HG03342 (cell line): Measurements from ENCODE around the gene MAGI3.
"Not testable (repeated sequence)": the region's sequence is repeated elsewhere in the genome, so short reads cannot be mapped to it uniquely, and the experiment has no call there.

ENCODE experiments used
- ATAC-seq: cut with Tn5 transposase; IDR thresholded peaks from one replicate; pipeline ENCODE4 v1.9.1; 2021; ENCODE audit warnings: mild to moderate bottlenecking, moderate library complexity; ENCODE audit not compliant: unreplicated experiment

Gene MAGI3

DNA sequence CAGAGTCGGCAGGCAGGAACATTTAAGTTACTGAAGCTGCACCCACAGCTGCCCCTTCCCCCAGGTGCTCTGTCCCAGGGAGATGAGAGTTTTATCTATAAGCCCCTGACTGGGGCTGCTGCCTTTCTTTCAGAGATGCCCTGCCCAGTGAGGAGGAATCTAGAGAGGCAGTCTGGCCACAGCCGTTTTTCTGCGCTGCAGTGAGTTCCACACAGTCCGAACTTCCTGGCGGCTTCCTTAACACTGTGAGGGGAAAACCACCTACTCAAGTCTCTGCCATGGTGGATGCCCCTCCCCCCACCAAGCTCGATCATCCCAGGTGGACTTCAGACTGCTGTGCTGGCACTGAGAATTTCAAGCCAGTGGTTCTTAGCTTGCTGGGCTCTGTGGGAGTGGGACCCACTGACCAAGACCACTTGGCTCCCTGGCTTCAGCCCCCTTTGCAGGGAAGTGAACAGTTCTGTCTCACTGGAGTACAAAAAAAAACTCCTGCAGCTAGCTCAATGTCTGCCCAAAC is 185.5 kb downstream of the MAGI3 start:
- ATAC-seq = not testable (repeated sequence)

DNA sequence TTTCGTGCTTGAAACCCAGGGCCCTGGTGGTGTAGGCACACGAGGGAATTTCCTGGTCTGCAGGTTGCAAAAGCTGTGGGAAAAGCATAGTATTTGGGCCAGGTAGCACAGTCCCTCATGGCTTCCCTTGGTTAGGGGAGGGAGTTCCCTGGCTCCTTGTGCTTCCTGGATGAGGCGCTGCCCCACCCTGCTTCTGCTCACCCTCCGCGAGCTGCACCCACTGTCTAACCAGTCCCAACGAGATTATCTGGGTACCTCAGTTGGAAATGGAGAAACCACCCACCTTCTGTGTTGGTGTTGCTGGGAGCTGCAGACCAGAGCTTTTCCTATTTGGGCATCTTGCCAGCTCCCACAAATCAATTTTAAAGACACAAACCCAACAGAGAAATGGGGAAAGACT is 186.0 kb downstream of the MAGI3 start:
- no peak for ATAC-seq

DNA sequence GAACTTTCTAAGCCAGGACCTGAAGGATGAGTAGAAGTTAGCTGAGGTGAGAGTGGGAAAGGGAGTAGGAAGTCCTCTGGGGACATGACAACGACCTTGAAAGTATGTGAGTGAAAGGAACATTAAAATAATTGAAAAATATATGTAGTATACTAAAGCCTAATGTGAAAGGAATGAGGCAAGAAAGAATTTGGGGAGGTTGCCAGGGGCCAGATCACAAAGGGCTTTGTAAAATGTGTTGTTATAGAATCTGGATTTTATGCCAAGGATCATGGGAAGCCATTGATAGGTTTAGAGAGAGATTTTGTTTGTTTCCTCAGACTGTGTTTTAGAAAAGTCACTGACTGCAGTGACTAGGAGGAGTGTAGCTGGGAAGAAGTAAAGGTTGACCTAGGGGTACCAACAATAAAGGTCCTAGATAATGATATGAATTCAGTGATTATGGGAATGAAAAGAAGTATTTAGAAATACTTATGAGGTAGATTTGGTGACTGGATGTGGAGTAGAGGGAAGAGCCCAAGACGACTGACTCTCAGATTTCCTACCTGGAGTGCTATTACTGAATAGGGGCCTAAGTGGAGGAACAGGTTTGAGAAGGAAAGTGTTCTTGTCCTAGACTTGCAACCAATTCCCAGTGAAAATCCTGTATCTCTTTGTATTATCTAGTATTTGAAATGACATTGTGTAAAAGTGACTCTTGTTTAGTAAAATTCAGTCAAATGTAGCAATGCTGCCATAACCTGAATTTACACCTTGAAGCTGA is 189.1 kb downstream of the MAGI3 start:
- no peak for ATAC-seq

DNA sequence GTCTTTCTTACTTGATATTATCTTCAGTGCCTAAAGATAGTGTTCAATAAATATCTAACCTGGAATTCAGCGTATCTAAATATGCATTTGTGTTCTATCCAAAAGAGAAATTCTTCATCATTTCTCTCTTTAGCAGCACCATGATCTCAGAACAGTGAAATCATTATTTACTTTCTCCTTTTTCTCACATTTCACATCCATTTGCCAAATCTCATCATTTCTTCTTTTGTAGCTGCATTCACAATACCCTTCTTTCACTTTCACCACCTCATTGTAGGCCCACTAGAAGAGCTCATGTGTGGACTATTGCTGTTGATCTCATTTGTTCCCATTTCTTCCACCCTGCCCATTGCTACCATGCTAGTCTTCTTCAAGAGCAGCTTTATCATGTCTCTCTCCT is 191.0 kb downstream of the MAGI3 start:
- no peak for ATAC-seq

DNA sequence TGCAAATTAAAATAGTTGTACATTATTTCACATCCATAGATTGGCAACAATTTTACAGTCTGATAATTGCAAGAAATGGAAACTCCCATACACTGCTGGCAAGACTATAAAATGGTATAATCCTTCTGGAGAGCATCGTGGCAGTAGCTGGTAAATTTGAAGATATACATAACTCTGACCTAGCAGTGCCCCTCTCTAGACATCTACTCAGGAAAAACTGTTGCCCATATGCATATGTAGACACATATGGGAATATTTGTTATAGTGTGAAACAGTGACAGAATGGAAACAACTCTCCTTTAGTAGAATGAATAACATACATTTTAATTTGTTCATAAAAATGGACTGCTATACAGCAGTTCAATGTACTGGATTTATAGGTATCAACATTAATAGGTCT is 191.8 kb downstream of the MAGI3 start:
- no peak for ATAC-seq

DNA sequence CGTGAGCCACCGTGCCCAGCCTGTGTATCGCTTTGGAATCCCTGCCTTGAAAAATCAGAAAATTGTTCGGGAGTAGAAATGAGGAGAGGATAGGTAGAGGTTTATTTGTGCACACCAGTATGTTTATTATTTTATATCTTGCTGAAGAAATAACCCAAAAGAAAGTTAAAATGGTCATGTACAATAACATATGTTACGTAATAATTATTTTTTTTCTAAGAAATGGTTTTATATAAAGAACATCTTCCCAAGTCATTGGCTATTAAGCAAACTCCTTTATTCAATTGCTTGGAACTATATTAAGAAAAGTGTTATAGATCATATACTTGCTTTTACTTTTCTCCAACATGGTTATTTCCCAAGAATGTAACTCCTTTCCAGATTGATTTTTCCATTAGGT is 197.2 kb downstream of the MAGI3 start:
- ATAC-seq = no peak

DNA sequence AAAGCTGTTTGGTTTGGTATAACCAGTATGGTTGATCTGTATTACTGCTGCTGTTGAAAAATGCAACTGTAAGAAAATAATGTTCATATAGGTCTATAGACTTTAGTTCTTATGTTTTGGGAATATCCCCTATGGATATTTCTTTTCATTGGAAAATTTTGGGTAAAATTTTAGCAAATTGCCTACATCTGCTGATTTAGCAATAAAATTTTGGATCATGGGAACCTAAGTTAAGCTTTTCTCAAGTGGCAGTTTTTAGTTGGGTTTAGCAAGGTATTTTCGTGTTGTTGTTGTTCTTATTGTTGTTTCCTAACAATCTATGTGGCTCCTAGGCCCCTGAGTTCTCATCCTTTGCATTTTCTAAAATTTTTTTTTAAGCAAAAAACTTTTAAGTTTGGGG is 201.9 kb downstream of the MAGI3 start:
- no peak for ATAC-seq

DNA sequence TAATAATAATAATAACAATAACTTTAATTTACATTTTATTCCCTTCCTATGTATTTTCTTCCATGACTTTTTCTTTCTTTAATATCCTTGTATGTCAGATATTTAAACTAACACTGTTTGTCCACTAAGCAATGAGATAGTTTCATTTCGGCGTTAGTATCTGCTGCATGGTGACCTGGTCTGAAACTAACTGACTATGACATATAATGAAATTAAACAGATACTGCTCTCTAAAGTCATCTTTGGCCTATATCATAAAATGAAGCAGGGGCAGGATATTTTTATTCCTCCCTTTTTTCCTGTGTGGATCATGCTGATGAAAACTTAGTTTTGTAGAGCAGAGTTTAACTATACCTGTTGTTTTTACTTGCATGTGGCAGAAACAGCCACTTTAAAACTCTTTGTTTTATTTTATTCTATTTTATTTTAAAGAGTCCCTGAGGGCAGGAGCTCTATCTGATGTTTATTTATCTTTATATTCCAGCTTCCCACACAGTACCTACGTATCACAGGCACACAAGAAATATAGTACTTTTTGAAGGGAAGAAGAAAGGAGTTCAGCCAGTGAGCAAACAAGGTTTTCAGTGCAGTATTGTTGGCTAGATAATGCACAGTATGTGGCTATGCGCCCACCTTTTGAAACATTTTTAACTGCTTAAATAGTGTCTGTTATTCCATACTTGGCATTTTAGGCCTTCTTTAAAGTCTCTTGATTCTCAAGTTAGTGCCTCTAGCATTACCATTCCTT is 203.4 kb downstream of the MAGI3 start:
- no peak for ATAC-seq

DNA sequence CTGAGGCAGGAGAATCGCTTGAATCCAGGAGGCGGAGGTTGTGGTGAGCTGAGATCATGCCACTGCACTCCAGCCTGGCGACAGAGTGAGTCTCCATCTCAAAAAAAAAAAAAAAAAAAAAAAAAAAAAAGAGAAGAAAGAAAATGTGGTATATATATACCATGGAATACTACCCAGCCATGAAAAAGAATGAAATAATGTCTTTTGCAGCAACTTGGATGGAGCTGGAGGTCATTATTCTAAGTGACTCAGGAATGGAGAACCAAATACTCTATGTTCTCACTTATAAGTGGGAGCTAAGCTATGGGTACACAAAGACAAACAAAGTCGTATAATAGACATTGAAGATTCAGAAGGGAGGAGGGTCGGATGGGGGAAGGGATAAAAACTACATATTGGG is 214.2 kb downstream of the MAGI3 start:
- ATAC-seq = not testable (repeated sequence)

DNA sequence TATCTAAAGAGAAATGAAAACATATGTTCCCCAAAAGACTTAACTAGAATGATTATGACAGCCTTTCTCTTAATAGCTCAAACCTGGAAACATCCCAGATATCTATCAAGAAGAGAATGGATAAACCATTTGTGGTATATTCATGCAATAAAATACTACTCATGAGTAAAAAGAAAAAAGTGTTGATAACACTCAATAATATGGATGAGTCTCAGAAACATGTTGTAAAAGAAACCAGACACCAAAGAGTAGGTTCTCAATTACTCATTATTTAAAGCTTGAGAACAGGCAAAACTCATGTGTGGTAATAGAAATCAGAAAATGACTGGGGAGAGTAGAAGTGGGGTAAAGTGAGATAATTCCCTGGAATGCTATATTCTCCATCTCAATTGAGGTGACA is 214.8 kb downstream of the MAGI3 start:
- no peak for ATAC-seq

DNA sequence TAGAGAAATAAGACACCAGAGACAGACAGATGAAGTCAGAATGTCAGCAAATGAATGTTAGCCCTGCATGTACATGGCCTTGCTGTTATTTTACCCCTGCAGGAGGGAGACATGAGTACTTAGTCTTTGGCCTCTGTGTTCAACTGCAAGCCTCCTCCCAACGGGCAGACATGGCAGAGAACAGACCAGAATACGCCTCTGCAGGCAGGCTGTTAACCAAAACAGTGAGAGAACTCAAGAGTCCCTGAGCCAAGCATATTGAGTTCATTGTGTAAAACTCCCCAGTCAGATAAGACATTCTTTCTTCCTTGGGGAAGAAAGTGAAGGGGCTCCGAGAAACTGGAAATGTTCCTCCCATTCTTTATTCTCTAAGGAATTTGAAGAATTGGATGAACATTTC is 218.1 kb downstream of the MAGI3 start:
- ATAC-seq = no peak

DNA sequence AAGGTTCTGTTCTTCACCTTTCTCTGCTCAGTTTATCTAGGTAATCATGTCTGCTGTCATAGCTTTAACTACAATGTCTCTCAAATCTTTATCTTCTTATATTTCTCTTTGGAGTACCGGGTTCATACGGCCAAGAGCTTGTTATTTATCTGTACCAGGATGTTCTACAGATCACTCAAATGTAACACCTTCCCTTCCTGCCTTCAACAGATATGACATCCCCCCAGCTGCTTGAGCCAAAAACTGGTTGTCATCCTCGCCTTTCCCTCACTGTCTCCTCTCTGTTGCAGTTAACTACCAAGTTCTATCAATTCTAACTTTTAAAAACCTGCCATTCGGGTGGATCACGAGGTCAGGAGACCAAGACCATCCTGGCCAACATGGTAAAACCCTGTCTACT is 220.1 kb downstream of the MAGI3 start:
- no peak for ATAC-seq

DNA sequence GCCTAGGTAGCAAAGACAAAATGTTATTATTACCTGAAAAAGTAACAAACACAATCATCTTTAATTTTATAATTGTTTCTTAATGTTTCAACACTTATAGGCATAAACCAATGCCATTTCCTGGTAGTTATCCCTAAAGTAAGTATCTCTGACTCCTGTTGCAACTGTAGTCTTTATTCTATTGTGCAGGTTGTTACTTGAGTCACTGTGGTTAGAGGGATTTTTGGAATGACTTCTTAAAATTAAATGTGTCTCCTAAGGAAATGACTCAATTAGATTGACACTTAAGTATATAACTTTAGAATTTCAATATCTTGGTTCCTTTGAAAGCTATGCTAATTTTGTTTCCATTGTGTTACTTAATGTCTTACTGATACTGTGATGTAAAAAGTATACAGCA is 225.1 kb downstream of the MAGI3 start:
- no peak for ATAC-seq

DNA sequence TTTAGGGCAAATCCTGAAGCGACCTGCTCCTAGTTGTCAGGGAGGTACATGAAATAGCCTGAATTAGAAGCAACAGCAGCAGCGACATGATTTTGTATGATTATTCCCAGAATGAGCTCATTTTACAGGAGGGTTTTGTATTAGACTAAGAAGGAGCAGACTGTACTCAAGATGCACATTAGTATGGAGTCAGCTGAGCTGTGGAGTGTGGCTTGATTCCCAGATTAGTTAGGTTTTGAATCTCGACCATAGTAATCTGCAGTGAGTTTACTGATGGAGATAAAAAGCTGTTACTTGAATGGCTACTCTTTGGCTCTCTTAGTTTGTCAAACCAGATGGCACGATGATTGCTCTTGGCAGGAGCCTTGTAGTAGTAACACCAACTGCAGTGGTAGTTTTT is 225.8 kb downstream of the MAGI3 start:
- no peak for ATAC-seq

DNA sequence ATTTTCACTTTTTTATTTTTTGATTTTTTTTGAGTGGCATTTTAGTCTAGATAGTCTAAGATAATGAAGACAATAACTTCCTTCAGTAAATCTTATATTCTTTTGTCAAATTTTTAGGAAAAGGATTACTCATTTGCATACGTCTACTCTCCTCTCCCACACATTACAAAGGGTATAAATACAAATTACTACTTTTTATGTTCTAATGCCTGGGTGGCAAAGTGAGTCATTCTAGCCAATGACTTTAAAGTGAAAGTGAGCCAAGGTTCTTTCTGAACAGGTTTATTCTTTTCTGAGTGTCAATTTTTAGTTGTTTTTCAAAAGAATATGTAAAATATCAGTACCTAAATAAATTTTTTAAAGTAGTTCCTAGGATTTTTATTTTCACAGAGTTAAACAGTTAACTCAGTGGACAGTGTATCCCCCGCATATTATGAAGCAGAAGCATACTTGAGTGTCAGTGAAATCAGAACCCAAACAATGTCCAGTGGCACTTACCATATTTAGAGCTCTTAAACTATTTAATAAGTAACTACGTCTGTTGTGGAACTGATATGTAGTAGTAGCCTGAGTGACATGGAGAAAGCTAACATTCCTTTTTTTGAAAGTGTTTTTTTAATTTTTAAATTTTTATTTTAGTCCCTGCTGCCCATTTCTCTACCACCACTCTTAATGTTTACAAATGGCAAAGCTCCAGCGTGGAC is 227.3 kb downstream of the MAGI3 start:
- ATAC-seq = no peak

DNA sequence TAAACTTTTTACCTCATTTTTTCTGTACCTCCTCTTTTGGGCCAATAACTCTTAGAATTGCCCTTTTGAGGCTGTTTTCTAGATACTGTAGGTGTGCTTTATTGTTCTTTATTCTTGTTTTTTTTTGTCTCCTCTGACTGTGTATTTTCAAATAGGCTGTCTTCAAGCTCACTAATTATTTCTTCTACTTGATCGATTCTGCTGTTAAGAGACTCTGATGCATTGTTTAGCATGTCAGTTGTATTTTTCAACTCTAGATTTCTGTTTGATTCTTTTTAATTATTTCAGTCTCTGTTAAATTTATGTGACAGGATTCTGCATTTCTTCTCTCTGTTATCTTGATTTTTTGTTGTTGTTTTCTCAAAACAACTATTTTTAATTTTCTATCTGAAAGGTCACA is 238.7 kb downstream of the MAGI3 start:
- no peak for ATAC-seq

DNA sequence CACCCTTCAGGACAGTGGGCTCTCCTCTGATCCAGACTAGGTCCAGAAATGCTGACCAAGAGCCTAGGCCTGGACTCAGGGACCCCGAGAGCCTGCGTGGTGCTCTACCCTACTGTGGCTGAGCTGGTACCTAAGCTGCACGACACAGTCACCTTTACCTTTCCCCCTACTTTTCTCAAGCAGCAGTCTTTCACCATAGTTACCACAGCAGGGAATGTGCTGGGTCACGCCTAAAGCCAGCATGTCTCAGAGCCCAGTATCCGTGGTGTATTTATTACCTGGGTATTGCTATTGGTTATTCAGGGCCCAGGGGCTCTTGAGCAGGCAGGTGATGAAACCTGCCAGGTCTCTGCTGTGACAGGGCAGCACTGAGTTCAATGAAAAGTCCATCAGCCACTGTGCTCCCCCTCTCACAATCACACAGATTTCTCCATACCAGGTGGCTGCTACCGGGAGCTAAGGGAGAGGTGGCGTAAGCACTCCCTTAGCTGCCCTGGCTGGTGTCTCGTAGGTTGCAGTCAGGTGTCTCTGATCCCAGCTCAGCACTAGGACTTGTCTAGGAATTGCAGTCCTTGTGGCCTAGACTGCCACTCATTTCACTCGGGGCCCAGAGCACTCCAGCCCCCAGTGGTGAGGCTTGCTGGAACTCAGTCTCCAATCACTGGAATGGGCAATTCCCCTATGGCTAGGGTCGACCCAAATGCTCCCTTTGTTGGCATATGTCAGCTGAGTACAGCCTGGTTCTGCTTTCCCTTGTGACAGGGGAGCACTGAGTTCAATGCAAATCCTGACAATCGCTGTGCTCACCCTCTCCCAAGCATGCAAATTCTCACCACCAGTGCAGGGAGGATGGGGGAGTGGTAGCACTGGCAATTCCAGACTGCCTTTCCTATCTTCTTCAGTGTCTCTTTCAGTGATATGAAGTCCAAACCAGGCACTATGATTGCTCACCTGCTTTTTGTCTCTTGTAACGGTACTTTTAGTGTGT is 240.3 kb downstream of the MAGI3 start:
- ATAC-seq = no peak

DNA sequence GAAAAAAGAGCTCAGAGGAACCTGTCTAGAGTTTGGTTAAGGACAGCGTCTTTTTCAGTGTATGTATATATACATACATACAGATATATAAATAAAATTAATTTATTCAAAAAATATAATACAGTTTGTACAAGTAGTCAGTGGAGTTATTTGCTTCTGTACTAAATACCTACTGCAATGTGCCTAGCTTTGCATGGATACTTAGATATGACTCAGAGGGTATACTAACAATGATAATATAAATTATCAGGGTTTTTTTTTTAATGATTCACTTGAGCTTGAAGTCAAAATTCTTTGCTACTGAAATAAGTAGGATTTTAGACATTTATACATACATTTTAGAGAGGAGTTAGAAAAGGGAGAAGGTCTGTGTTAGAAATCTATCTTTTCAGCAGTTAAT is 251.1 kb downstream of the MAGI3 start:
- no peak for ATAC-seq

DNA sequence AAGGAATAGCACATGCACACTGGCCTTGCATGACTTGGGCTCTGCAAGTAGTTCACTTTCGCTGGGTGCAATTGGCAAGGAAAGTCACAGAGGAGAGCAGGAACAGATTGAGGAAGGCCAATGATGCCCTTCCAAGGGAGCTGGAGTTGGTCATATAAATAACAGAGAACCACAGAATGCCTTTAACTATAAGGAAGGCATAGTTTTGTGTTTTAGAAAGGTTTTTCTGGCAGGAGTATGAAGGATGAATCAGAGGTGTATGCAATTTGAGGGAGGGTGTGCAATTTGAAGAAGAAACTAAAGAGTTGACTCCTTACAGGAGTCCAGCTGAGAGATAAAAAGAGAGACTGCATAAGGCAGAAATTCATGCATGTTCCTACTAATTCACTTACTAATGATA is 256.8 kb downstream of the MAGI3 start:
- no peak for ATAC-seq

DNA sequence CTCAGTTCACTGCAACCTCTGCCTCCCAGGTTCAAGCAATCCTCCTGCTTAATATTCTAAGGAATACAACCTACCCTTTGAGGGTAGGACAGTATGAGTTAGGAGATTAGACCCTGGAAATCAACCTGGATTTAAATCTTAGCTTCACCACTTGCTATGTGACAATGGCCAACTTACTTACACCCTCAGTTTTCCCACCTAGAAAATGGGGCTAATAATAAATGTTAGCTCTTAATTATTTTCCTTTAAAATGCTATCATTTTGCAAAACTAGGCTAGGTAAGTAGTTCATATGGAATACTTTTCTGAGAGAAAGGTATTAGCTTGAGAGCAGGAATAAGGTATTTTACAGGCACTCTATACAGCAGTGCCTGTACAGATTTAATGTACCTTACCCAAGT is 258.2 kb downstream of the MAGI3 start:
- ATAC-seq = no peak

DNA sequence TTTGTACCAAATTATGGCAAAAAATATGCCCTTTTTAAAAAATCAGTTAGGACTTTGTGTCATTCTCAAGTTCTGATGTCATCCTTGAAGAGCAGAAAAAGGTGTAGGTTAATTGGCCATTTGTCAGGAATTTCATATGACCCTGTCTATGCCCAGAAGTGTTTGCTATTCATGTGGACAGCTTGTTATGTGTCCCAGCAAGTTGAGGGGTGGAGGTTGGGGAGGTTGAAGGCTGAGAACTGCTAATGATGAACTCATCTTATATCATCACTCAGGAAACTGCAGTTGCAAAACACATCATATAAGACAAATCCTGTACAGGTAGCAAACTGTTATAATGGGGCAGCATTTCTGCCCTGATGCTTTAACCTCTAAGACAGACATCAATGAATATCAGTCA is 262.5 kb downstream of the MAGI3 start:
- no peak for ATAC-seq
